GM12872 (cell line): ENCODE results near the gene DCLRE1C.

ENCODE experiments used
- CTCF ChIP-seq: IDR thresholded peaks from 3 replicates; pipeline ENCODE4 v1.5.1; 2011; ENCODE audit warnings: low read depth, mild to moderate bottlenecking, low read length, moderate library complexity; ENCODE audit not compliant: insufficient read depth

Gene DCLRE1C

GRCh38 chr10:14859043-14859442, 94.9 kb downstream of the DCLRE1C start:
- TF ChIP-seq CTCF = no peak

- no peak for TF ChIP-seq CTCF
Measured at GRCh38 chr10:14858338-14858960, 95.4 kb downstream of the DCLRE1C start.

- TF ChIP-seq CTCF = no peak
Measured at GRCh38 chr10:14855453-14855852, 98.4 kb downstream of the DCLRE1C start.

- no peak for TF ChIP-seq CTCF
Measured at GRCh38 chr10:14852236-14852635, 101.7 kb downstream of the DCLRE1C start.
